ENCODE measurements around the gene TFAP2E.

- TF ChIP-seq CTCF (IDR thresholded peaks at IDR 0.05) (no peak), POLR2A (IDR thresholded peaks at IDR 0.05) (no peak)
These were observed 40.5 kb upstream of the TFAP2E start for GRCh38 chr1:35532497-35533223.

Data from right lobe of liver (tissue), 4 donors.